Hepatocyte (in vitro differentiated cells): ENCODE results near the gene RPL29. TPM values are rescaled to one million over a fixed set of nuclear protein-coding genes. Genes with fewer than 3 reads are reported as not detected.
A peak's percentile ranks its signal among the peaks of the same experiment; 100 is the strongest.

Experiments used
- DNase-seq: peaks from one replicate; pipeline ENCODE4 v3.0.0-alpha.2; 2016; ENCODE audit warnings: low spot score
- H2AFZ ChIP-seq: fragments of 200-600 bp; sonication (generic); 2 replicates; pipeline ENCODE4 v1.6.0; 2016; ENCODE audit warnings: antibody characterized with exemption, mild to moderate bottlenecking
- H3K27ac ChIP-seq: fragments of 200-600 bp; sonication (generic); 2 replicates; pipeline ENCODE4 v1.5.1; 2016; ENCODE audit warnings: mild to moderate bottlenecking
- H3K27me3 ChIP-seq: fragments of 200-600 bp; sonication (generic); 2 replicates; pipeline ENCODE4 v1.6.1; 2016
- H3K36me3 ChIP-seq: fragments of 200-600 bp; sonication (generic); replicated peaks from 2 replicates; pipeline ENCODE4 v1.5.1; 2016; ENCODE audit warnings: low read depth; ENCODE audit not compliant: insufficient read depth
- H3K4me1 ChIP-seq: fragments of 200-600 bp; sonication (generic); 2 replicates; pipeline ENCODE4 v1.5.1; 2016; ENCODE audit warnings: mild to moderate bottlenecking, moderate library complexity; ENCODE audit not compliant: insufficient read depth
- H3K4me2 ChIP-seq: fragments of 200-600 bp; sonication (generic); 2 replicates; pipeline ENCODE4 v1.6.0; 2016
- H3K4me3 ChIP-seq: fragments of 200-600 bp; sonication (generic); 2 replicates; pipeline ENCODE4 v1.5.1; 2016; ENCODE audit warnings: mild to moderate bottlenecking
- H3K79me2 ChIP-seq: fragments of 200-600 bp; sonication (generic); 2 replicates; pipeline ENCODE4 v1.6.0; 2017; ENCODE audit warnings: mild to moderate bottlenecking
- H3K9me2 ChIP-seq: fragments of 200-600 bp; sonication (generic); replicated peaks from 2 replicates; pipeline ENCODE4 v1.6.0; 2017; ENCODE audit warnings: mild to moderate bottlenecking; ENCODE audit not compliant: insufficient read depth
- H3K9me3 ChIP-seq: fragments of 200-600 bp; sonication (generic); 2 replicates; pipeline ENCODE4 v1.5.1; 2016; ENCODE audit warnings: low read depth, mild to moderate bottlenecking
- H4K20me1 ChIP-seq: fragments of 200-600 bp; sonication (generic); 2 replicates; pipeline ENCODE4 v1.6.0; 2016; ENCODE audit warnings: mild to moderate bottlenecking; ENCODE audit not compliant: insufficient read depth, poor library complexity, severe bottlenecking
- EZH2 ChIP-seq: fragments of 200-600 bp; sonication (generic); IDR thresholded peaks from 2 replicates; pipeline ENCODE4 v1.6.1; 2016; ENCODE audit warnings: antibody characterized with exemption, mild to moderate bottlenecking, borderline replicate concordance
- EZH2phosphoT487 ChIP-seq: fragments of 200-600 bp; sonication (generic); IDR thresholded peaks from one replicate; pipeline ENCODE4 v1.6.1; 2018; ENCODE audit warnings: antibody characterized with exemption, mild to moderate bottlenecking, low read depth, moderate library complexity; ENCODE audit not compliant: unreplicated experiment, severe bottlenecking
- WGBS: methylation state at CpG from one replicate; pipeline ENCODE4 v1.1.6; 2016; ENCODE audit warnings: low lambda C conversion rate; ENCODE audit errors: missing lambda C conversion rate; 5-methylcytosine and 5-hydroxymethylcytosine counted together
- polyA plus RNA-seq: library from polyadenylated mRNA; unstranded; fragments of >200 nt; fragmentation: Nextera tagmentation; extraction: Ambion mirVana; gene quantifications from 2 replicates; pipeline ENCODE4 v1.2.1, GENCODE V29; 2016
- total RNA-seq: library from RNA; depleted of rRNA; stranded (reverse); fragments of >200 nt; gene quantifications from 2 replicates; pipeline ENCODE4 v1.2.3, GENCODE V29; 2014
- TF ChIP-seq, protein P1 (sequence below): fragments of 200-600 bp; sonication (generic); IDR thresholded peaks from 2 replicates; pipeline ENCODE4 v1.5.1; 2016; ENCODE audit warnings: antibody characterized with exemption, mild to moderate bottlenecking; ENCODE audit not compliant: poor library complexity

The RPL29 gene
- total and polyA plus RNA-seq, 2 experiments from 2014 or later = 786 to 981 TPM

DNA sequence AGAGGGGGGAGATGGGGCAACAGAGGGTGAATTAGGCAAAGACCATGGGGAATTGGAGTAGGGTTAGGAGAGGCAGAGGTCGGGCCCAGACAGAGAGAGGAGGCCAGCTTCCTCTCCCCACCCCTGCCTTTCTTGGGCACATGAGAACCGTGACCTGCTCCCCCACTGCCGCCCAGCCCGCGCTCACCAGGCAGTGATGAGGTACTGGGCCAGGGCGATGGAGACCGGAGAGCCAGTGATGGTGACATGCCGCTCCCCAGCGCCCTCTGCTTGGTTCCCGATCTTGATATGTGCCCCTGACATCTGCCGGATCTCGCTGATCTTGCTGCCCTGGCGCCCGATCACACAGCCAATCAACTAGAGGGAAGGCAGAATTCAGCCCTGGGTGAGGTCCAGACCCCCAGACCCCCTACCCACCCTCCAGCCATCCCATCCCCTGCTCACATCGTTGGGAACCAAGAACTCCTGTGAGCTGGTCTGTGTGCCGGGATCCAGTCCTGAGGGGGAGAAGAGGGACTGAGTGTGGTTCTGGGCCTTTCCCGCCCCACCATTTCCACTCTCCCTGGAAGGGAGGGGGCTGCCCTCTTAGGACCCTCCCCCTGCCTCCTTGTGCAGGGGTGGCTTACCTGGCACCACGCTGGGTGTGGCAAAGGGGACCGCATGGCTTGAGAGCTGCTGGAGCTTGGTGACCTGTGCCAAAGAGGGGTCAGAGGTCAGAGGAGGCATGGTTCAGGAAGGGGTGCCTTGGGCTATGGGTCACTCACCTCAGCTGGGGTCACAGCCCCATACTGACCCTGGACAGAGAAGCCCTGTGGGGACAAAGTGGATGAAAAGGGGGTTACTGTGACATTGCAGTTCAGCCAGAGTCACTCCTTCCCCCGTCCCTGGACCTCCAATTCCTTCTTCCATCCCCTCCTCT is 36.8 kb downstream of the RPL29 start:
- Histone ChIP-seq H3K79me2 (peaks cover under 1% of the 10 kb centered on the region), H3K27ac (no peak overlapping the region), H3K9me3 (no peaks in the 10 kb centered on the region), H2AFZ (no peak overlapping the region), H3K4me1 (peaks cover 11% of the 10 kb centered on the region), H4K20me1 (no peaks in the 10 kb centered on the region), H3K27me3 (peaks cover 17% of the 10 kb centered on the region), H3K4me3 (no peak overlapping the region), H3K36me3 (no peaks in the 10 kb centered on the region), H3K9me2 (no peaks in the 10 kb centered on the region), H3K4me2 (no peak overlapping the region)
- TF ChIP-seq EZH2phosphoT487 (no peak), EZH2 (no peak)
- TF ChIP-seq, protein P1, sequence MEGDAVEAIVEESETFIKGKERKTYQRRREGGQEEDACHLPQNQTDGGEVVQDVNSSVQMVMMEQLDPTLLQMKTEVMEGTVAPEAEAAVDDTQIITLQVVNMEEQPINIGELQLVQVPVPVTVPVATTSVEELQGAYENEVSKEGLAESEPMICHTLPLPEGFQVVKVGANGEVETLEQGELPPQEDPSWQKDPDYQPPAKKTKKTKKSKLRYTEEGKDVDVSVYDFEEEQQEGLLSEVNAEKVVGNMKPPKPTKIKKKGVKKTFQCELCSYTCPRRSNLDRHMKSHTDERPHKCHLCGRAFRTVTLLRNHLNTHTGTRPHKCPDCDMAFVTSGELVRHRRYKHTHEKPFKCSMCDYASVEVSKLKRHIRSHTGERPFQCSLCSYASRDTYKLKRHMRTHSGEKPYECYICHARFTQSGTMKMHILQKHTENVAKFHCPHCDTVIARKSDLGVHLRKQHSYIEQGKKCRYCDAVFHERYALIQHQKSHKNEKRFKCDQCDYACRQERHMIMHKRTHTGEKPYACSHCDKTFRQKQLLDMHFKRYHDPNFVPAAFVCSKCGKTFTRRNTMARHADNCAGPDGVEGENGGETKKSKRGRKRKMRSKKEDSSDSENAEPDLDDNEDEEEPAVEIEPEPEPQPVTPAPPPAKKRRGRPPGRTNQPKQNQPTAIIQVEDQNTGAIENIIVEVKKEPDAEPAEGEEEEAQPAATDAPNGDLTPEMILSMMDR = no peak
- no peak for DNase-seq
- WGBS = 95% methylated on average over 20 of the region's 20 CpGs

DNA sequence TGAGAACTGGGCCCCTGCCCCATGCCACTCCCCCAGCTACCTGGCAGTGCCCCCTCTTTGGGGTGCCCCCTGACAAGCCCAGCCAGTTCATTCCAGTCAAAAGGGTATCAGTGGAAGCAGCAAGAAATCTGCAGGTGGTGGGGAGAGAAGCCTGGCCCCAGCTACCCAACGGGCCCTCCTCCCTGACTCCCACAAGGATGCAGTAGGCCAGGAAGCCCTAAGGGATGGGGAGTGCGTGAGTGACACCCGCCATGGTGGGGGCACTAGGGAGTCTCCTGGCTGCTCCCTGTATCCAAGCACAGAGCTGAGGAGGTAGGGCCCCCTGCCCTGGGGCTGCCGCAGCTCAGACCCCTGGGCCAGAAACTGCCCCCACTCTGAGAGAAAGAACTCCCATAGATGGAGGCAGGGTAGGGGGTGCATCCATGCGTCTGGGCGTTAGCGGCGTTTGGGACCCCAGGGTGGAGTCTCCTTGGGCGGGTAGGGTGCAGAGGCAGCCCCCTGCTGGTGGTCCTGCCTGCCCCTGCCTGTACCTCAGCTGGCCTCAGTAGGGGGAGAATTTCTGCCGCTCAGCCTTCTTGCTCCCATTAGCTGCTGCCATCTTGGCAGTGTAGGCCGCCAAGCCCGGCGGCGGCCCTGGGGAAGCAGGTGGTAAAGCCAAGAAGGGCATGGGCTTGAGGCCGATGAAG is 38.0 kb downstream of the RPL29 start:
- WGBS = 95% methylated on average over 15 of the region's 15 CpGs
- no peak overlapping the region for H3K4me2 ChIP-seq
- no peak overlapping the region for H3K4me3 ChIP-seq
- peaks cover 22% of the 10 kb centered on the region for H3K27me3 ChIP-seq
- DNase-seq = no peak
- no peaks in the 10 kb centered on the region for H3K79me2 ChIP-seq
- peaks cover 11% of the 10 kb centered on the region for H3K4me1 ChIP-seq
- H3K9me2 ChIP-seq = no peaks in the 10 kb centered on the region
- TF ChIP-seq EZH2 (no peak), EZH2phosphoT487 (no peak)
- TF ChIP-seq, protein P1 = no peak
- no peak overlapping the region for H3K27ac ChIP-seq
- no peaks in the 10 kb centered on the region for H3K9me3 ChIP-seq
- H2AFZ ChIP-seq = no peak overlapping the region
- H4K20me1 ChIP-seq = no peaks in the 10 kb centered on the region
- no peaks in the 10 kb centered on the region for H3K36me3 ChIP-seq

DNA sequence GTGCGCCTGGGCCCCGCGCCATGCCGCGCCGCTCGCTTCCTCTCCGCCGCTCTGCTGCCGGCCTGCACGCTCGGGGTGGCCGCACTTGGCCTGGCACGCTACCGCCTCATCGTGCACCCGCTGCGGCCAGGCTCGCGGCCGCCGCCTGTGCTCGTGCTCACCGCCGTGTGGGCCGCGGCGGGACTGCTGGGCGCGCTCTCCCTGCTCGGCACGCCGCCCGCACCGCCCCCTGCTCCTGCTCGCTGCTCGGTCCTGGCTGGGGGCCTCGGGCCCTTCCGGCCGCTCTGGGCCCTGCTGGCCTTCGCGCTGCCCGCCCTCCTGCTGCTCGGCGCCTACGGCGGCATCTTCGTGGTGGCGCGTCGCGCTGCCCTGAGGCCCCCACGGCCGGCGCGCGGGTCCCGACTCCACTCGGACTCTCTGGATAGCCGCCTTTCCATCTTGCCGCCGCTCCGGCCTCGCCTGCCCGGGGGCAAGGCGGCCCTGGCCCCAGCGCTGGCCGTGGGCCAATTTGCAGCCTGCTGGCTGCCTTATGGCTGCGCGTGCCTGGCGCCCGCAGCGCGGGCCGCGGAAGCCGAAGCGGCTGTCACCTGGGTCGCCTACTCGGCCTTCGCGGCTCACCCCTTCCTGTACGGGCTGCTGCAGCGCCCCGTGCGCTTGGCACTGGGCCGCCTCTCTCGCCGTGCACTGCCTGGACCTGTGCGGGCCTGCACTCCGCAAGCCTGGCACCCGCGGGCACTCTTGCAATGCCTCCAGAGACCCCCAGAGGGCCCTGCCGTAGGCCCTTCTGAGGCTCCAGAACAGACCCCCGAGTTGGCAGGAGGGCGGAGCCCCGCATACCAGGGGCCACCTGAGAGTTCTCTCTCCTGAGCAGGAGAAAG is 39.6 kb downstream of the RPL29 start:
- H3K36me3 ChIP-seq = no peaks in the 10 kb centered on the region
- H3K4me3 ChIP-seq = peak overlapping the region; percentile 20
- 7% methylated on average over 83 of the region's 97 CpGs for WGBS

More for the DNA sequence above, 39.6 kb downstream of the RPL29 start:
- no peaks in the 10 kb centered on the region for H3K79me2 ChIP-seq
- H4K20me1 ChIP-seq = no peaks in the 10 kb centered on the region
- H3K9me2 ChIP-seq = no peaks in the 10 kb centered on the region
- H2AFZ ChIP-seq = peak overlapping the region; percentile 83
- H3K9me3 ChIP-seq = no peaks in the 10 kb centered on the region
- H3K27ac ChIP-seq = no peak overlapping the region
- TF ChIP-seq, protein P1 = peak; percentile 17
- no peak for TF ChIP-seq EZH2phosphoT487
- H3K27me3 ChIP-seq = peaks cover 22% of the 10 kb centered on the region
- H3K4me1 ChIP-seq = peaks cover 11% of the 10 kb centered on the region
- peak overlapping the region; percentile 89 for H3K4me2 ChIP-seq
- peak; percentile 77 for DNase-seq
